ENCODE data around the gene CATSPER2. TPM values are rescaled to one million over a fixed set of nuclear protein-coding genes. Genes with fewer than 3 reads are reported as not detected.

Gene CATSPER2
- total RNA-seq, result 0.53 and 0.75 TPM in 2 replicates

DNA sequence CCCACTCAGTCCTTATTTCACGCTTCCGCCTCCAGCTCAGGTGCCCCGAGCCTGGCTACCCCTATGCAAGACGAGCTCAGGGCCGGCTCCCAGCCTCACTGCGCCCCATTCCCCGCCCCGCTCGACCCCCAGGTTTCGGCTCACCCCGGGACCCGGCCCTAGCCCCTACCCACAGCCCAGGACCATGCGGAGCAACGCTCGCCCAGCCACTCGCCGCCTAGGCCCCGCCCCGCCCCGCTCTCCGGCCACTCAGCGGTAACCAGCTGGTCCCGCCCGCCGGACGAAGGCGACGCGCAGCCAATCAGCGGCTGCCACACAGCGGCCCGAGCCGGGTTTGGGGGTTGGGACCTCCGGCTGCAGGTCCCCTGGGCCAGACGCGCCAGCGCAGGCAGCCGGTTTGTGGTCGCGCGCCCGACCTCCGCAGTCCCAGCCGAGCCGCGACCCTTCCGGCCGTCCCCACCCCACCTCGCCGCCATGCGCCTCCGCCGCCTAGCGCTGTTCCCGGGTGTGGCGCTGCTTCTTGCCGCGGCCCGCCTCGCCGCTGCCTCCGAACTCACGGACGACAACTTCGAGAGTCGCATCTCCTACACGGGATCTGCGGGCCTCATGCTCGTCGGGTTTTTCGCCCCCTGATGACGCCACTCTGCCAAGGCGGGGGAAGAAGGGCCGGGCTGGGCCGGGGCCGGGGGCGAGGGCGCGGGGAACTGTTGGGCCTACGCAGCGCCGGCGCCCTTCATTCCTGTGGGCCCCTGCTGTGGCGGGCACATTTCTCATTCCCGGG, at the start of gene CATSPER2:
Gene CATSPER2 (minus strand): TSS at position 196 of the 781 bp plus-strand sequence. CDS start 783 bp downstream, outside the sequence.

DNA sequence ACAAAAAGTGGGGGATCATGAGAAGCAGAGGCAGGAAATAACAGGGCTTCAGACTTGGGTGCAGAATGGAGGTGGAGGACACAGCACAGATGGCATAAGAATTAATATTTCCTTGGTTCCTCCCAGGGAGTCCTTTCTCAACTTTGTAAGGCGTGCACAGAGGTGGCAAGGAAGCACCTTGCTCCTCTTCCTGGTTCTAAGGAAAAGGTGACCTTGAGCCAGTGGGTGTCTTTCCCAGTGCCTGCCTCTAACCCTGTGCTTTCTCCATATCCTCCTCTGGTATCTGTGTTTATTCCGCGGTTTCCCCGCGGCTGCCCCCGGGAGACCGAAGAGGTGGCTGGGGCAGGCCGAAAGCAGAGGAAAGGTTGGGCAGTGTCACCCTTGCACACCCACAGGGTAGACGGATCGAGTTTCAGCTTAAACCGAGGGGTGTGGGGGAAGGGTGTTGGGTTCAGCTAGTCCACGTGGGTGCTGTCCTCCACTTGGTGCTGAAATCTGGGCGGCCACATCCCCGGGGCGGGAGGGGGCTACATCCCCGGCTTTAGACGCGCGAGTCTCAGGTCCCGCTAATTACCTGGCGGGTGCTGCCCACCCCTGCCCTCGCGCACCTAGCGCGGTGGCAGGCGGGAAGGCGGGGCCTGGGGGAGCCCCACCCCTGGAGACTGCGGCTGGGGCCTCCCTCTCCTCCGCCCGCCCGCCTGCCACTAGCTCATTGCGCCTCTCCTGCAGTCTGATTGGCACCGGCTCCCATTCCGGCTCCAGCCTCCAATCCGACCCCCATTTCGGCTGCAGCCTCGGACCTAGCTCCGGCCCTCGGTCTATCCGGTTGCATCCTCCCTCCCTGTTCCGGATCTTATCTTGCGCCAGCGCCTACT, 44.7 kb upstream of the CATSPER2 start, which contains the start of gene CKMT1A:
Gene CKMT1A (plus strand): TSS at position 712 of the 875 bp plus-strand sequence. CDS start 192 bp downstream, outside the sequence.

DNA sequence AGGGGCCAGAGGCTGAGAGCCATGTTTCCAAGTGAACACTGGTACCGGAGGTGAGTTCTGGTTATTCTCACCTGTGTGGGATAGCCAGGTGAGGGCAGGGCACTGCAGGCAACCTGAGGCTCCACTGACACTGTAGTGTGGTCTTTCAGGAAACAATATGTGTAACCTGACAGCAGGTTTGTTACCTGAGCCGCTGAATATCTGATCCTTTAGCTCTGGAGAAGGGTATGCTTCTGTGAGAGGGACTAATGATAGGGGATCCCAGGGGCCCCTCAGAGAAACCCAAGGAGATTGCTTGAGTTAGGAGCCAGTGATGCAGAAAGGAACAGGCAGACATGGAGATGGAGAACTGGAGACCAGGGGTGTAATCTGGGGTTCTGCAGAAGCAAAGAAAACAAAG, 29.9 kb downstream of the CATSPER2 start, which contains the start of gene STRC:
Gene STRC (minus strand): TSS at position 101 of the 400 bp plus-strand sequence. CDS start 78 bp downstream, at position 23.

DNA sequence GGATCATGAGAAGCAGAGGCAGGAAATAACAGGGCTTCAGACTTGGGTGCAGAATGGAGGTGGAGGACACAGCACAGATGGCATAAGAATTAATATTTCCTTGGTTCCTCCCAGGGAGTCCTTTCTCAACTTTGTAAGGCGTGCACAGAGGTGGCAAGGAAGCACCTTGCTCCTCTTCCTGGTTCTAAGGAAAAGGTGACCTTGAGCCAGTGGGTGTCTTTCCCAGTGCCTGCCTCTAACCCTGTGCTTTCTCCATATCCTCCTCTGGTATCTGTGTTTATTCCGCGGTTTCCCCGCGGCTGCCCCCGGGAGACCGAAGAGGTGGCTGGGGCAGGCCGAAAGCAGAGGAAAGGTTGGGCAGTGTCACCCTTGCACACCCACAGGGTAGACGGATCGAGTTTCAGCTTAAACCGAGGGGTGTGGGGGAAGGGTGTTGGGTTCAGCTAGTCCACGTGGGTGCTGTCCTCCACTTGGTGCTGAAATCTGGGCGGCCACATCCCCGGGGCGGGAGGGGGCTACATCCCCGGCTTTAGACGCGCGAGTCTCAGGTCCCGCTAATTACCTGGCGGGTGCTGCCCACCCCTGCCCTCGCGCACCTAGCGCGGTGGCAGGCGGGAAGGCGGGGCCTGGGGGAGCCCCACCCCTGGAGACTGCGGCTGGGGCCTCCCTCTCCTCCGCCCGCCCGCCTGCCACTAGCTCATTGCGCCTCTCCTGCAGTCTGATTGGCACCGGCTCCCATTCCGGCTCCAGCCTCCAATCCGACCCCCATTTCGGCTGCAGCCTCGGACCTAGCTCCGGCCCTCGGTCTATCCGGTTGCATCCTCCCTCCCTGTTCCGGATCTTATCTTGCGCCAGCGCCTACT, 55.1 kb downstream of the CATSPER2 start, which contains the start of gene CKMT1B:
Gene CKMT1B (plus strand): TSS at position 700 of the 863 bp plus-strand sequence. CDS start 192 bp downstream, outside the sequence.

DNA sequence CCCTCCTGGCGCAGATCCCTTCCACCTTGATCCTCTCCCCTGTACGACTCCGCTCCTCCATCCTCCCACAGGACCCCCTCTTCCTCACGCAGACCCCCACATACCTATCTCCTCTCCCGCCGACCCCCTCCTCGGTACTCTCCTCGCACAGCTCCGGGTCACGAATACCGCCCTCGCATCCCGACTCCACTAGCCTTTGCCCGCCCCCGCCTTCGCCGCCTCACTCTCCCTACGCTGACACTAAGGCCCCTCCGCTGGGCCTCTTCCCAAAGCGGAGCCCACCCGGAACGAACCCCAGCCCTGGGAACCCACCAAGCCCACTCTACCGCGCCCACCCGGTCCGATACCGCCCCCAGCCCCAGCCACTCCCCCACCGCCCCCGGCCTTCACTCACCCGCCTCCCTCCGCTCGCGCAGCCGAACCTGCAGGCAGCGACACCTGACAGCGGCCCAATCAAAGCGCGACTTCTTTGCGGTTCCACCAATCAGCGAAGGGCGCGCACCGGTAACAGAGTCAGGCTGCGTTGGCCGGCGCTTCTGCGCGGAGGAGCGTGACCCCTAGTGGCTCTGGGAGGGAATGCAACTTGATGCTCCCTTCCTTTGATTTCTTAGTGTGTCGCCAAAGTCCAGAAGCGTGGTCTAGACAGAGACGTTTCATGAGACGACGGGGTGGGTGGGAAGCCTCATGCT, 58.7 kb downstream of the CATSPER2 start, which contains the start of gene PPIP5K1:
Gene PPIP5K1 (minus strand): TSS at position 431 of the 689 bp plus-strand sequence. CDS start 5,704 bp downstream, outside the sequence.

Other genes with a start within 250 kb of the CATSPER2 start
- gene TP53BP1, start 155.7 kb downstream of the CATSPER2 start, total RNA-seq, result 68.0 and 71.2 TPM in 2 replicates
- gene MAP1A, start 131.2 kb downstream of the CATSPER2 start, total RNA-seq, result 35.8 and 49.3 TPM in 2 replicates
- gene PPIP5K1, start 58.6 kb downstream of the CATSPER2 start, total RNA-seq, result 18.8 and 27.0 TPM in 2 replicates
- not detected in 2 replicates for gene CKMT1B, start 54.8 kb downstream of the CATSPER2 start, total RNA-seq
- gene STRC, start 30.0 kb downstream of the CATSPER2 start, total RNA-seq, result under 0.01 TPM in 1 of 2 replicates, not detected in the other
- not detected in 2 replicates for gene CKMT1A, start 45.0 kb upstream of the CATSPER2 start, total RNA-seq
- 121 and 256 TPM in 2 replicates for gene PDIA3, start 97.6 kb upstream of the CATSPER2 start, total RNA-seq
- gene ELL3, start 128.1 kb upstream of the CATSPER2 start, total RNA-seq, result 2.4 and 3.4 TPM in 2 replicates
- gene SERF2, start 143.5 kb upstream of the CATSPER2 start, total RNA-seq, result 436 and 473 TPM in 2 replicates
- gene SERINC4, start 151.4 kb upstream of the CATSPER2 start, total RNA-seq, result under 0.01 and 0.06 TPM in 2 replicates
- 4.8 and 8.2 TPM in 2 replicates for gene HYPK, start 151.8 kb upstream of the CATSPER2 start, total RNA-seq
- 26.2 and 28.4 TPM in 2 replicates for gene MFAP1, start 175.8 kb upstream of the CATSPER2 start, total RNA-seq
- 12.7 and 20.5 TPM in 2 replicates for gene WDR76, start 178.2 kb upstream of the CATSPER2 start, total RNA-seq